Measurements from ENCODE around the gene NOD2.

DNA sequence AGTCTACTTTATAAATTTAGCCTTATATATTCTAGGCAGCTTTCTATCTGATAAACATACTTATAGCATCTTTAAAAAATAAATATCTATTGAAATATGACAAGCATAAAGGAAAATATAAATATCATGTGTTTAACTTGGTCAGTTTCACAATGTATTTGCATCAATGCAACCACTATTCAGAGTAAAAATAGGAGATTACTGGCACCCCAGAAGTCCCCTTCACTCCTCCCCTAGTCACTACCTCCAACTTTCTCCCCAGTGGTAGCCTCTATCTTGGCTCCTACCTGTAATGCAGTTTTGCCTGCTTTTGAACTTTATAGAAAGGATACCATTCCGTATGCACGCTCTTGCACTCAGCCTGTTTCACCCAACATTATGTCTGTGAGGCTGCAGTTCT is 3.2 kb upstream of the NOD2 start:
- TF ChIP-seq JUND (IDR thresholded peaks at IDR 0.05) (no peak), CTCF (IDR thresholded peaks at IDR 0.05; ENCODE audit: low read depth, low read length, missing input control) (no peak)

Data from liver (tissue), 3 donors.